Transverse colon (tissue), 4 donors: ENCODE data around the gene GOT2. TPM values are rescaled to one million over a fixed set of nuclear protein-coding genes. Genes with fewer than 3 reads are reported as not detected.
"Not testable (repeated sequence)": the region's sequence is repeated elsewhere in the genome, so short reads cannot be mapped to it uniquely, and the experiment has no call there.

Experiments
- DNase-seq: peaks from one replicate; pipeline ENCODE4 v3.0.0-alpha.2; 2019
- H3K27ac ChIP-seq, 4 donors: fragments of 200-600 bp; sonication (generic); 2 replicates each; pipeline ENCODE4 v1.5.1; 2016 to 2018; ENCODE audit warnings: inconsistent platforms in 4 of 4
- H3K27me3 ChIP-seq: fragments of 200-600 bp; sonication (generic); 2 replicates; pipeline ENCODE4 v1.5.1; 2017; ENCODE audit warnings: inconsistent platforms
- H3K36me3 ChIP-seq, 4 donors: fragments of 200-600 bp; sonication (generic); 2 replicates each; pipeline ENCODE4 v1.5.1; 2017 to 2019; ENCODE audit warnings: inconsistent platforms in 4 of 4
- H3K4me1 ChIP-seq, 4 donors: fragments of 200-600 bp; sonication (generic); 2 replicates each; pipeline ENCODE4 v1.5.1; 2017 to 2020; ENCODE audit warnings: inconsistent platforms in 4 of 4
- H3K4me3 ChIP-seq, 4 donors: fragments of 200-600 bp; sonication (generic); 1 replicate in 1 of 4; 2 replicates in 3 of 4; pipeline versions ENCODE4 v1.5.1 to v1.6.1; 2017 to 2019; ENCODE audit warnings: inconsistent platforms in 4 of 4
- H3K9me3 ChIP-seq, 2 donors: fragments of 200-600 bp; sonication (generic); 2 replicates each; pipeline ENCODE4 v1.5.1; 2017 to 2019; ENCODE audit warnings: inconsistent platforms in 2 of 2
- EP300 ChIP-seq: sonication (generic); formaldehyde crosslinking; IDR thresholded peaks from one replicate; pipeline ENCODE4 v1.6.1; 2017; ENCODE audit warnings: antibody characterized with exemption, low read depth
- POLR2A ChIP-seq: fragments of 450-650 bp; IDR thresholded peaks from one replicate; pipeline ENCODE4 v1.6.1; 2016; ENCODE audit warnings: antibody characterized with exemption, mild to moderate bottlenecking, moderate library complexity
- POLR2AphosphoS5 ChIP-seq, 3 donors: sonication (generic); formaldehyde crosslinking; IDR thresholded peaks; one replicate each; pipeline ENCODE4 v1.6.1; 2016; ENCODE audit warnings: antibody characterized with exemption in 3 of 3
- WGBS, 2 donors: methylation state at CpG; one replicate each; pipeline ENCODE4 v1.1.5; 2018; ENCODE audit warnings: low coverage in 1 of 2; 5-methylcytosine and 5-hydroxymethylcytosine counted together
- in situ Hi-C, 4 donors: fragments of 200-750 bp; cut with MboI; loops; one replicate each; pipeline versions ENCODE4 v1.15.0 to v1.15.1; 2017; ENCODE audit warnings: low sequenced_read_pairs in 3 of 4, low pct_ligation_motif_present in 1 of 4, low pct_unique_long_range_greater_than_20kb in 1 of 4
- intact Hi-C: fragments of 100-400 bp; cut with DNase I; formaldehyde crosslinking; loops from one replicate; pipeline ENCODE4 v1.15.1; 2023; ENCODE audit warnings: low total_unique reads
- total RNA-seq, 4 donors: library from RNA; depleted of rRNA; stranded (reverse); fragments of >200 nt; gene quantifications; one replicate each; pipeline ENCODE4 v1.1.0, GENCODE V29; 2016
- TF ChIP-seq, protein P1 (sequence below), 5 experiments: fragments of 200-600 bp in 3 of 5; fragments of 450-650 bp in 2 of 5; sonication (generic) in 3 of 5; IDR thresholded peaks; 1 replicate in 2 of 5; 2 replicates in 3 of 5; pipeline ENCODE4 v1.5.1; 2016 to 2017; ENCODE audit warnings: antibody characterized with exemption in 5 of 5, inconsistent platforms in 3 of 5, mild to moderate bottlenecking in 2 of 5, moderate library complexity in 1 of 5

Gene GOT2
- total RNA-seq = 10 to 100 TPM; 29.7 to 75.1 (median 63.8) TPM

DNA sequence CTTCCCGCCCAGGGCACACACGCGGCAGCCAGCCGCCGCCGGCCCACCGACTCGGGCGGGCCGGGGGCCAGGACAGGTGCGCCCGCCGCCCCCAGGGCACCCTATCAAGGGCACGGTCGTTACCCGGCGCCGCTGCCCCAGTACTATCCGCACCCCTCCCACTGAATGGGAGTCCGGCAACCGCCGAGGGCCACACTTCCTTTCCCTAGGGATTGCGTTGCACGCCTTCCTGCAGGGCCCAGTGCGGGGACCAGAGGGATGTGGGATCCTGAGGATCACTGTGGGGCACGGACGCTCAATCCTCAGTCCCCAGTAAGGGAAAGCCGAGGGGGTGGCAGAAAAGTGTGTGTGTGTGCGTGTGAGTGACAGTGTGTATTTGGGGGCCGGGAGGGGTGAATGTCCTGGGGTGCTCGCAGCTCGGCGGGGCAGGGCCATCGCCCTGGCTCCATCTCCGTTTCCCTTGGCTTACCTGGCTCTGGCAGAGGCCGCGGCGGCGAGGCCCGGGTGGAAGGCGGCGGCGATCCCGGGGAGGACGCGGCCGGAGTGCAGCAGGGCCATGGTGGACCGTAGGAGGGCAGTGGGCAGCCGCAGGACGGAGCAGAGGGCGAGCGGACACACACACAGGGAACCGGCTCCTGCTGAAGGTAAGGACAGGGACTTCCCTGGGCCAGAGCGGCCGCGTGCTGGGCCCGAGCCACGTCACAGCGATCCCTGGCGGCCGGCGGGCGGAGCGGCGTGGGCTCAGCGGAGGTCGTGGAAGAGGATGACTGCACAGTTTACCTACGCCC is at the start of gene GOT2:
Gene GOT2, minus strand, starts transcription at position 646 of the 788 bp plus-strand sequence. Its CDS starts 88 bp downstream, at position 558.
- DNase-seq = peak; percentile 88
- H3K4me3 ChIP-seq = peak within 1 kb of the TSS; percentile 55 to 91 (median 74)
- peaks cover 7 to 23% (median 15%) of the 10 kb centered on the region in 4 donors for H3K4me1 ChIP-seq
- no peaks in the 10 kb centered on the region for H3K27me3 ChIP-seq
- no peaks in the 10 kb centered on the region for H3K9me3 ChIP-seq
- H3K27ac ChIP-seq = peak within 1 kb of the TSS; percentile 78 to 89 (median 86)
- in situ Hi-C loops (no loop called here), intact Hi-C loops (no loop called here)
- H3K36me3 ChIP-seq = no peaks in the 10 kb centered on the region
- TF ChIP-seq POLR2AphosphoS5 (IDR thresholded peaks at IDR 0.05) (peak; percentile 73 to 85 (median 83)), POLR2A (peak; percentile 69), EP300 (no peak)
- TF ChIP-seq, protein P1, sequence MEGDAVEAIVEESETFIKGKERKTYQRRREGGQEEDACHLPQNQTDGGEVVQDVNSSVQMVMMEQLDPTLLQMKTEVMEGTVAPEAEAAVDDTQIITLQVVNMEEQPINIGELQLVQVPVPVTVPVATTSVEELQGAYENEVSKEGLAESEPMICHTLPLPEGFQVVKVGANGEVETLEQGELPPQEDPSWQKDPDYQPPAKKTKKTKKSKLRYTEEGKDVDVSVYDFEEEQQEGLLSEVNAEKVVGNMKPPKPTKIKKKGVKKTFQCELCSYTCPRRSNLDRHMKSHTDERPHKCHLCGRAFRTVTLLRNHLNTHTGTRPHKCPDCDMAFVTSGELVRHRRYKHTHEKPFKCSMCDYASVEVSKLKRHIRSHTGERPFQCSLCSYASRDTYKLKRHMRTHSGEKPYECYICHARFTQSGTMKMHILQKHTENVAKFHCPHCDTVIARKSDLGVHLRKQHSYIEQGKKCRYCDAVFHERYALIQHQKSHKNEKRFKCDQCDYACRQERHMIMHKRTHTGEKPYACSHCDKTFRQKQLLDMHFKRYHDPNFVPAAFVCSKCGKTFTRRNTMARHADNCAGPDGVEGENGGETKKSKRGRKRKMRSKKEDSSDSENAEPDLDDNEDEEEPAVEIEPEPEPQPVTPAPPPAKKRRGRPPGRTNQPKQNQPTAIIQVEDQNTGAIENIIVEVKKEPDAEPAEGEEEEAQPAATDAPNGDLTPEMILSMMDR (IDR thresholded peaks at IDR 0.05) = peak; percentile 64 to 90 (median 82)
- 0% methylated on average over 39 of the region's 68 CpGs; no CpG with 5 or more reads in 1 of the 2 donors for WGBS, 2 donors

DNA sequence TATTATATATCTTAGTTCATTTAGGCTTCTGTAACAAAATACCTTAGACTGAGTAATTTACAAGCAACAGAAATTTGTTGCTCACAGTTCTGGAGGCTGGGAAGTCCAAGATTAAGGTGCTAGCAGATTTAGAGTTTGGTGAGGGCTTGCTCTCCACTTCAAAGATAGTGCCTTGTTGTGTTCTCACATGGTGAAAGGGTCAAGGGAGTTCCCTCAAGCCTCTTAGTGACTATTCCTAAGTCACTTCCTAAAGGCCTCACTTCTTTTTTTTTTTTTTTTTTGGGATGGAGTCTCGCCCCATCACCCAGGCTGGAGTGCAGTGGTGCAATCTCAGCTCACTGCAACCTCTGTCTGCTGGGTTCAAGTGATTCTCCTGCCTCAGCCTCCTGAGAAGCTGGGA is 45.2 kb upstream of the GOT2 start:
- in situ Hi-C loops, H3K9me3 ChIP-seq, DNase-seq, intact Hi-C loops, H3K4me3 ChIP-seq, H3K27me3 ChIP-seq, H3K4me1 ChIP-seq, H3K27ac ChIP-seq, H3K36me3 ChIP-seq: not testable (repeated sequence)
- WGBS, 2 donors = 81% methylated on average over 1 of the region's 1 CpG; no CpG with 5 or more reads in 1 of the 2 donors

DNA sequence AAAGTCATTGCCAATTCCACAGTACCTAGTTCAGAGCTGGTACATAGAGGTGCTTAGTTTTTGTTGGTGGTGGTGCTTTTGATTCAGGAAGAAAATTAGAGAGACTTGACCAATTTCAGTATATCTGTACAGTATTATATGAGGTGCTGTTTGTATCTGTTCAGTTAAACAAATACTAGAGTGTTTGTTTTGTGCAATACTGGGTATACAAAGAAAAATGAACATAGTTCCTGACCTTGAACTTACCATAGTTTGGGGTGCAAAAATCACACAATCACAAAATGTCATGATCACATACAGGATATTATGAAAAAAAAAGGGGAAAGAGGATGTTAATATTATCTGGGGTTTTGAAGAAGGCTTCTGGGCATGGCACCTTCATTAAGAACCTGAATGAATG is 39.8 kb upstream of the GOT2 start:
- Histone ChIP-seq H3K36me3 (no peaks in the 10 kb centered on the region), H3K4me1 (no peaks in the 10 kb centered on the region), H3K27me3 (no peaks in the 10 kb centered on the region), H3K9me3 (no peaks in the 10 kb centered on the region), H3K4me3 (no peak overlapping the region), H3K27ac (no peak overlapping the region)
- in situ Hi-C loops = loop anchor here in 1 of 4 donors (25.0 kb wide), 1 partner anchor 437 kb away; no protein-coding TSS in a partner anchor
- DNase-seq = no peak
- intact Hi-C loops = no loop called here
- no peak for TF ChIP-seq EP300
- no peak for TF ChIP-seq POLR2A
- no peak for TF ChIP-seq POLR2AphosphoS5 (IDR thresholded peaks at IDR 0.05)
- TF ChIP-seq, protein P1 (IDR thresholded peaks at IDR 0.05) = no peak

DNA sequence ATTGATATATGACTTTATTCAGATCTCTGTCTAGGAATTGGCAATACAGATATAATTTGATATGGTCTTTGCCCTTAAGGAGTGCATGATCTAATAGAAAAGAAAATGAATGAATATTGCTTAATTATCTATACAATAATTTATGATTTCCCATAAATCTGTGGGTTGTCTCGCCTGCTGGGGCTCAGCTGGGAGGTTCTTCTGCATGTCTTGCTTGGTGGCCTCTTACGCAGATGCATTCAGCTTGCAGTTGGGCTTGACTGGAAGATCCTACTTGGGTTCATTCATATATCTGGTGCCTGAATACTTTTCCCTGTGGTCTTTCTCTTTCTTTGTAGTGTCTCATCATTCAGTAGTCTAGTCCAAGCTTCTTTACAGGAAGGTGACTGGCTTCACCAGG is 34.0 kb upstream of the GOT2 start:
- intact Hi-C loops = no loop called here
- Histone ChIP-seq H3K9me3 (no peaks in the 10 kb centered on the region), H3K4me3 (no peak overlapping the region), H3K4me1 (no peaks in the 10 kb centered on the region), H3K27me3 (no peaks in the 10 kb centered on the region), H3K27ac (no peak overlapping the region), H3K36me3 (no peaks in the 10 kb centered on the region)
- 50 to 96% methylated on average over 2 of the region's 2 CpGs for WGBS, 2 donors
- DNase-seq = no peak
- in situ Hi-C loops = loop anchor here in 1 of 4 donors (25.0 kb wide), 1 partner anchor 431 kb away; no protein-coding TSS in a partner anchor
- TF ChIP-seq POLR2AphosphoS5 (IDR thresholded peaks at IDR 0.05) = no peak
- TF ChIP-seq, protein P1 (IDR thresholded peaks at IDR 0.05) = no peak
- no peak for TF ChIP-seq EP300
- TF ChIP-seq POLR2A = no peak
